Embryonic facial prominence (tissue), 1 donor: ENCODE results near the gene CEP41.
A peak's percentile ranks its signal among the peaks of the same experiment; 100 is the strongest.
"Not testable (repeated sequence)": the region's sequence is repeated elsewhere in the genome, so short reads cannot be mapped to it uniquely, and the experiment has no call there.

Experiments used
- DNase-seq: peaks from one replicate; pipeline ENCODE4 v3.0.0-alpha.2; 2016; ENCODE audit errors: extremely low spot score

Gene CEP41

DNA sequence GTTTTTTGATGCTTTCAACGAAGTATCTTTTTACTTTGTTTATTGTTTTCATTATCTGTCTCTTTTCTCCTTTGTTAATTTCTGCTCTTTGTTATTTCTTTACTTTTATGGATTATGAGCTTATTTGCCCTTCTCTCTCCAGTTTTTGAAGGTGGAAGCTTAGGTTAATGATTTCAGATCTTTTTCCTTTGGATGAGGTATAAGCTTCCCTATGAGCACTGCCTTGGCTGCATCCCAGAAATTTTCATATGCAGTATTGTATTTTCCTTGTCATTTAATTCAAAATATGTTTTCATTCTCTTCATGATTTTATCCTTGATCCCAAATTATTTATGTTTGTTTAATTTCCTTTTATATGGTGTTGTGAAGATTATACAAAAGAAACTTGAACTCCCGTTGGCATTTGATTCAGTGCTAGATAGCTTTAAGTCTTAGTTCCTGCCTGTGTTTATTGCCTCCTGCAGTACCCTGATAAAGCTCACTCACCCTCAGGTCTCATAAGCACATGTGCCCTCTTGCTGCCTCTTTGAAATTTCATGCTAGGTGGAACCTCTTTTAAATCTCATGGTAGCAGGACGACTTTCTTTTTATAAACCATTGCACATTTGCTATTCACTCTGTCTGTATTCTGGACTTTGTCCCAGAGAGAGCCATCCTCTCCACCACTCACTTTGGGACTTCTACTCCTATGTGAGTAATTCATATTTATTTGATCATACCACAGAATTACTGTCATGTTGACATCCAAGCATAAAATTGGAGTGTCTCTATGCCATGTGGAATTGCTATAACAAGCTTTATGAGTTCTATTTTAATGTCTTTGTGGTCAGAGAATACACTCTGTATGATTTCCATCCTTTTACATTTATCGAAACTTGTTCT, 23.0 kb upstream of the CEP41 start:
- DNase-seq, result no peak

GRCh38 chr7:130461272-130461671, 20.5 kb upstream of the CEP41 start:
- DNase-seq, result no peak

DNA sequence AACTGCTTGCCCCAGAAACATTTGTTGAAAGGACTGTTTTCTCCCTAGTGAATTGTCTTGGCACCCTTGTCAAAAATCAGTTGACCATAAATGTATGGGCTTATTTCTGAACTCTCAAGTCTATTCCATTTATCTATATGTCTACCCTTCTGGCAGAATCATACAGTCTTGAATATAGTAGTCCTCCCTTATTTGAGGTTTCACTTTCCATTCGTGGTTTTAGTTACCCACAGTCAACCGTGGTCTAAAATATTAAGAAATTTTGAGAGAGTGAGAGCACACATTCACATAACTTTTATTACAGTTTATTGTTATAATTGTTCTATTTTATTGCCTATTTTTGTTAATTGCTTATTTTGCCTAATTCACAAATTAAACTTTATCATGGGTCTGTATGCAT, 17.4 kb upstream of the CEP41 start:
- no peak for DNase-seq

- DNase-seq, result no peak
These were observed 14.1 kb upstream of the CEP41 start for GRCh38 chr7:130454959-130455358.

DNA sequence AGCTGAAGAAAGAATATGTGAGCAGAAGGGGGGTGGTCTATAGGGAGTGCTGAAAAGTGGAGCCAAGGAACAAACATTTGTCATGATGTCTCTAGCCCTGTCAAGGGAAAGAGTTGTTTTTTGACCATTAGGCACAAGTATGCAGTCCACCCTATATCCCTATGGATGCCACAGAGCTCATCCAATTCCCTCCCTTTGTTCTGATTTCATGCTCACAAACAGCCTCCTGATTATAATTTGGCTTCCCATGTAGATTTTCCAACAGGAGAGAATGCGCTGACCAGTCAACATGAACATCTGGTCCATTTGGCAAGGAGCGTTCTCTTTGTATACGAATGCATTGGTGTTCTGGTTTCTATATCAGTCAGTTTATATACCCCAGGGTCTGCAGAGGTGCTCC, 12.1 kb upstream of the CEP41 start:
- no peak for DNase-seq

GRCh38 chr7:130451344-130451743, 10.5 kb upstream of the CEP41 start:
- DNase-seq, result not testable (repeated sequence)

GRCh38 chr7:130446259-130446658, 5.4 kb upstream of the CEP41 start:
- DNase-seq, result no peak

GRCh38 chr7:130444751-130445407, 4.1 kb upstream of the CEP41 start:
- DNase-seq, result no peak

- peak; percentile 54 for DNase-seq
These were observed 3.4 kb upstream of the CEP41 start for GRCh38 chr7:130444234-130444633.

DNA sequence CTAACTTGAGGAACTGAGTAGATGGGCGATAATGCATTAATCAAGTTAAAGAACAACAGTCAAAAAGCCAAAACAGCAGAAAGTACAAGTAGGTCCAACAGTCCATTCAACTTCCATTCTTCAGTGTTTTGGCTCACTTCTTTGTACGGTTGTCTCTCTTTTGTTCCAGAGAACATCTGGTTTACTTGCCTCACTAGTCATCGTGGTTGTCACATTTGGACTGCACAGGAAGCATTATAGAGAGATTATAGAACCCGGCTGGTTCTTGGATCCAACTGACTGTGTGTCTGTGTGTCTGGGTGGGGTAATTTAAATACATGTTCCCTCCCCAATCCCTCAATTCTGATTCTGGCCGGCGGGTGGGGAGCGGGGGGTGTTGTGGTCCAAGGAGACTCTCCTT, 1.8 kb upstream of the CEP41 start:
- no peak for DNase-seq

- DNase-seq, result no peak
These were observed 623 bp upstream of the CEP41 start for GRCh38 chr7:130441408-130441869.

DNA sequence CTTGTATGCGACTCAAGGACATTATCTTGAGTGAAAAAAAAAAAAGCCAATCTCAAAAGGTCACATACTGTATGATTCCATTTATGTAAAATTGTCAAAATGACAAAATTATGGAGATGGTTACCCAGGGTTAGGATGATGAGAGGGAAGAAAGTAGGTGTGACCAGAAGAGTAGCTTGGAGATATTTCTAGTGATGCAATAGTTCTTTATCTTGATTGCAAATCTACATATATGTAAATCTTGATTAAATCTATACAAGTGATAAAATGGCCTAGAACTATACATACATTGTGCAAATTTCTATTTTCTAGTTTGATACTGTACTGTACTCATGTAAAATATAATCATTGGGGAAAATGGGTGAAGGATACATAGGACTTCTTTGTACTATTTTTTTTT, 4.6 kb downstream of the CEP41 start:
- DNase-seq, result no peak

DNA sequence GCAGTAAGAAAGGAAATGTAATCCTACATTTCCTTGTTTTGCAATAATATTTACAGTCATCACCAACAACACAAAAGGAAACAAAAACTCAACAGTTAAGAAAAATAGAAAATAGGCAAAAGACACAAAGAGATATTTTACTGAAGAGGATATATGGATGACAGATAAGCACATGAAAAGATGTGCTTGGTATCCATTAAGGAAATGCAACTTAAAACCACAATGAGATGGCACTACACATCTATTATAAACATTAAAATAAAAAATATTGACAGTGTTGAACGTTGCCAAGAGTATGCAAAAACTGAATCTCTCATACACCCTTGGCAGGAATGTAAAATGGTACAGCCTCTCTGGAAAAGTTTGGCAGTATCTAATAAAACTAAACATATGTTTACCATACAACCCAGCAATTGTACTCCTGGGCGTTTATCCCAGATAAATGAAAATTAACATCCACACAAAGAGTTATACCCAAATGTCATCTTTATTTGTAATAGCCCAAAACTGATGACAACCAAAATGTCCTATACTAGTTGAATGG, 5.4 kb downstream of the CEP41 start:
- no peak for DNase-seq

DNA sequence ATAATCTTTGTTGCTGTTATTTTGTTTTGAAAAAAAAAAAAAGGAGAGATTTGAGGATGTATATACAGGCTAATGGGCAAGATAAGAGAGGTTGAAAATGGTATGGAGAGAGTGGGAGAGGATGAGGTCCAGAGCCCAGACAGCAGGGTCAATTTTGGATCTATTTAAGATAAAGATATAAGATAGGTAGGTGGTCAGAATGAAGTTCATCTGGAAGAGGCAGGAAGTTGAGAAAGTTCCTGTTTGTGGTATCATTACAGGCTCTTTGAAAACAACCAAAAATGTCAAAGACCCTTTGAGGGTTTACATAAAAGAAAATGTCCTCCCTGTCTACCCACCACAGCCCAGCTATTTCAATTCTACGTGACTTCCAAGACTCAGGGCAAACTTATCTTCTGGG, 7.5 kb downstream of the CEP41 start:
- DNase-seq, result no peak

- DNase-seq, result no peak
These were observed 7.9 kb downstream of the CEP41 start for GRCh38 chr7:130432886-130433285.

- peak; percentile 68 for DNase-seq
These were observed 9.8 kb downstream of the CEP41 start for GRCh38 chr7:130430841-130431666.

DNA sequence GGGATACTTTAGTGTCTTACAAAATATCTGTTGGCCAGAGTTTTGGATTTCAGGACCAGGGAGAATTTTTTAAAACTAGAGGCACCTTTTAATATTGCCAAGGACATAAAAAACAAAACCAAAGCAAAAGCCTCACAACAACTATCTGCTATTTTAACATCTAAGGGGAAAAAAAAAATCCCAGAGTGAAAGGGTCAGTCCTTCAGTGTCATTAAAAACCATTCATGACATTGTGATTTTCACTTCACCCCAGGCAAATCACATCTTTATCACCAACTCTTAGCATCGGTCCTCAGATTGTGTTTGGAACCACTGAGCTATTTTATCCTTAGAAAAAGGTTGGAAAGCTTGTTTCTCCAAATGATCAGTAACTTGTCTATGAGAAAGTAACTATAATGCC, 10.7 kb downstream of the CEP41 start:
- DNase-seq, result no peak

DNA sequence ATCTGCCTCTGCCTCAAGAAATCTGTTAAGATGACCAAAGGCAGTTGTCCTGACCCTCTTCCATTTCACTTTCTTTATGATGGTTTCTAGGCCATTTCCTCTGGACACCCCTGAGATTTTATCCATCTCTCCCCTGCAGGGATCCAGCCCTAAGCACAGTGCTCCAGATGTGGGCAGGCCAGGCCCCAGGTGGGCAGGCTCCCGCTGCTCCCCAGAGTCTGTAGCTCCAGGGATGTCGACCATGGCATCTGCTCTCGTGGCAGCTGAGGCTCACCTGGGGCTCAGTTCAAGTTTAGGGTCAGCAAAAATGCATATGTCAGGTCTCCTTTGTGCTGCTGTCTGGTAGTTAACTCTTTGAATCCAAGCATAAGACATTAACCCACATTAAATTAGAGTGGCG, 11.8 kb downstream of the CEP41 start:
- no peak for DNase-seq

DNA sequence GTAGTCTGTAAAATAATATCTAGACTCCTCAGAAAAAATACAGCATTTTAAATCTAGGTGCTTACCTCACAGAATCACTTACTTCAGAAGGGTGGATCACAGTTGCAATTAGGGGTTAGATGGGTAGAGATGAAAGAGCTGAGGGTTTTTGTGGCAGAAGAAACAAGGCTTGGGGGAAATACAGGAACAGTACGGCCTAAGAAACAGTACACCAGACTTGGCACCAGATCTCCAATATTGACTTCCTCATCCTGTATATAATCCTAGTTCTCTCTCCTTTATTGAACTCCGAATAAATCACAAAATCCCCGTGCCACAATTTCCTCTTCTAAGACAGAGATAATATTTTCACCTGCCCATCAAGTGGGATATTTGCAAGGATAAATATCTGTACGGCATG, 14.3 kb downstream of the CEP41 start:
- DNase-seq, result no peak

- no peak for DNase-seq
These were observed 15.0 kb downstream of the CEP41 start for GRCh38 chr7:130425796-130426195.

DNA sequence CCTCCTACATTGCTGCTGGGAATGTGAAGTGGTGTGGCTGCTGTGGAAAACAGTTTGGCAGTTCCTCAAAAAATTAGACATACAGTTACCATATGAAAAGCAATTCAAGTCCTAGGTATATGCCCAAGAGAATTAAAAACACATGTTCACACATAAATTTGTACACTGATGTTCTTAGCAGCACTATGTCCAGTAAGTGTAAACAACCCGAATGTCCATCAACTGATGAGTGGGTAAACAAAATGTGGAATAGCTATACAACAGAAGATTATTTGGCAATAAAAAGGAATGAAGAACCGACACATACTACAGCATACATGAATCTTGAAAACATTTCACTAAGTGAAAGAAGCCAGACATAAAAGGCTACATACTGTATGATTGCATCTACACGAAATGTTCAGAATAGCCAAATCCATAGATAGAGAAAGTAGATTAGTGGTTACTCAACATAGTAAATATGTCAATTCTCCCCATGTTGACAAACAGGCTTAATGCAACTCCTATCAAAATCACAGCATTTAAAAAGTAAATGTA, 17.2 kb downstream of the CEP41 start:
- no peak for DNase-seq

- DNase-seq, result no peak
These were observed 19.1 kb downstream of the CEP41 start for GRCh38 chr7:130421684-130422083.
